ENCODE measurements around the gene TRERF1.
"Not testable (repeated sequence)": the region's sequence is repeated elsewhere in the genome, so short reads cannot be mapped to it uniquely, and the experiment has no call there.

Gene TRERF1

DNA sequence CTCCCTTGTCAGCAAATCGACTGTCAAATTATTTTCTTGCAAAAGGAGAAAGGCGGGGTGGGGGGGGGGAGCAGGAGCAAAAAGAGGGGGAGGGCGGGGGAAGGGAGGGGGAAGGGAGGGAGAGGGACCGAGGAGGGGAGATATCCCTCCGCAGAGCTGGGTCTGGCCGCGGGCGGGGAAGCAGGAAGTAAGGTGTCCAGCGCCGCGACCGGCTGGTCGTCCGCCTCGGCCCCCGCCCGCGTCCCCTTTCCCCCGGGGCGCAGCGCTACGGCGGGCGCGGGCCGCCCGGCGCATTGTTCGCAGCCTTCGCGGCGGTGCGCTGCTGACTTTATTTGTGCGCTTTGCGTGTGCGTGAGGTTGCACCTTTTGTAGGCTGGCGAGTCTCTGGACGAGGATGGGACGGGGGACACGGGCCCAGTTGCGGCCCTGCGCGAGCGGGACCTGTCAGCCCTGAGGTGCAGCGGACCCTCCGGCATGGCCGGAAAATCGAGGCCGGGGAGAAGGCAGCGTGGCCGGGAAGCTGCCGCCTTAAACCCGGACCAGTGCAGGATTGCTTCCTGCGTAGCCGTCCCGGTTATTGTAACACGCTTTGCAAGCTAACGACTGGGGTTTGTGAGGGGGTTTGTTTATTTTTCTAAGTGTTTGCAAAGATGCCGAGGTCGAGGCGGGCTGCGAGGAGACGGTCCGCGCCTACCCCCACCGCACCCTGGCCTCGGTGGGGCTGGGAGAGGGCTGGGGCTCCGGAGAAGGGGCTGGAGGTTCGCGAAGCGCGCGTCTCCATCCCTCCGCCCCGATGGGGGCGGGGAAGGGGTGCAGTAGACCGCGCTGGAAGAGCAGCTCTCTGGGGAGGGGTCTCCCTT lies 675 bp upstream of the TRERF1 start:
- no peak for DNase-seq (ENCODE audit: extremely low read depth in 1 of 2, low read depth in 1 of 2)

DNA sequence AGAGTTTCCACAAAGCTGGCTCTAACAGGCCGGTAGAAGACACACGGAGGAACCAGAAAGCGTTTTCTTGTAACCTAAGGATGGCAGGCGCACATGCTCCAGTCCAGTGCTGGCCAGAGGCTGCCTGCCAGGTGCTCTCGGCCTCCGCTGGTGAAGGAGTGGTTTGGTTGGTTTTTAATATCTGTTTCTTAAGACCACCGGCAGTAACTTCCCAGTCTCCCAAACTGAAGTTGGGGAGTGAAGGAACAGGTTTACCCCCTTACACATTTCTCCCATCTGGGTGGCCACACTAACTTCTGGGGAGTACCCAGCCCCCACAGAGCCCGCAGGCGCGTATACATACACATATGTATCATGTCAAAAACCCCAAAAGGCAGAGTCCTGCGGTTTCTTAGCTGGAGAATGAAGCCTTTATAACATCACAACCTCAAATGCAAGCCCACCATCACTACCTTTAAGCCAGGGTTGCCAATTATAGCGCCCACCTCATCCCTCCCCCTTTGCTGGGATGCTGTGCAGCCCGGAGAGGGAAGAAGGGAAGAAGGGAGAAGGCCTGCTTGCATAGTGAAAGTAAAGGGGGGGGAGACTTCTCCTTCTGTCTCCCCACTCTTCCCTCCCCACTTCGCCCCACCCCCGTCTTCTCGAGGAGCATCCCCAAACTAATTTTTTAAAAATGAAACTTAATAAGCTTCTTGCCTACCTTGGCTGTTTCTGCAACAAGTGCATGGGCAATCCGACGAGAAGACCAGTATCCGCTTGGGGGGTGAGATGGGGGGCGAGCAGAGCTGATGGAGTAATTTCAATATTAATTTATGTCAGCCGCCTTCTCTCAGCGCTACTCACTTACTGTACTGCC lies 1.0 kb downstream of the TRERF1 start:
- peak in 1 of 2 donors; percentile 37 for DNase-seq (ENCODE audit: extremely low read depth in 1 of 2, low read depth in 1 of 2)

DNA sequence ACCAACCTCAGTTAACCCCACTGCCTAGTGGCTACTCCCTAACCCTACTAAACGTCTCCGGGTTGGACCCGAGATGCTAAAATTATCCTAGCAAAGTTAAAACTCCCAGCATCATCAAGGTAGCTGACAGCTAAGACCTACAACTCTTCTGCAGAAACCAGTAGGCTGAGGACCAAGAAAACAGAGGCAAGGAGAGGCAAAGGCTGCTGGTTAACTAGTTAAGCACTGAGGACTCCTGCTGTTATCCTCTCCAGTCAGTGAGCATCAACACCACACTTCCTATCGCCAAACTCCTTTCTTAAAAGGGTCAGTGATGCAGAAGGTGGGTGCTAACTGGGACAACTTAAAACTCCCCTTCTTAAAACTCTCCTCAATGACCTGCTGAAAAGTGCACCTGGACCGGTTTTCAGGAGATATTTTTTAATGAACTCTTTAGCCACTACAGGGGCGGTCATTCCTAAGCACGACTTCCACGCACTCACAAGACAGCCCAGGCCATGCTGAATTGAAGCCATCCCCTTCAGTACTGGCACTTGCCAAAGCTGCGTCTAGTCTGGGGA lies 1.7 kb downstream of the TRERF1 start:
- DNase-seq (ENCODE audit: extremely low read depth in 1 of 2, low read depth in 1 of 2), result no peak

DNA sequence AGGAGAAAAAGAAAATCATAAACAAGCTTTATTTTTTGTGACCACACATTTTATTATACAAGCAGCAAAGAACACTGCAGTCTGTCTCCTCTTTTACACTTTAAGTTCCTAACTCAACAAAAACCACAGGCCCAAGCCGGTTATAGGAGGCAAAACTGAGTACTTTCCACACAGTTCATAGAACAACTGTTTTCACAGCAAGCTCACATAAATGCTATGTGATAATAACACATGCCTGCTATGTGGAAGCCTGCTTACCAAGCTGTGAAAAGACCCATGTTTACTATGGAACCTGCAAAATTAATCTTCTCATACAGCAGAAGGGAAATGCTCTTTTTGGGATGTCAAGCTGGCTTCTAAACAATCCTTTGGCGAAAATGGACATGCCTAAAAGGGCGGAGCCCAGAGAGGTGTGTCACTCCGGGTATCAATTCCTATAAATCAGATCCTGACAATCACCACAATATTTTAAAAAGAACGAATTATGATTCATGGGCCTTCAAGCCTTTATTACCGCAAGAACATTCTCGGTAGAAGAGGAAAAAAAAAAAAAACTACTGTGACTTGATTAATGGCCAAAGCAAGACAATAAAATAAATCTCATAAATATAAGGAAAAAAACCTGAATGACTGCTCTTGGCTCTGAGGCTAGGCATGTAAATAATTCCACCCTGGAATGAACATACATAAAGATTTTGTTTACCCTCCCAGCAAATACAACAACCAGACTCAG lies 2.6 kb downstream of the TRERF1 start:
- DNase-seq (ENCODE audit: extremely low read depth in 1 of 2, low read depth in 1 of 2), result no peak

DNA sequence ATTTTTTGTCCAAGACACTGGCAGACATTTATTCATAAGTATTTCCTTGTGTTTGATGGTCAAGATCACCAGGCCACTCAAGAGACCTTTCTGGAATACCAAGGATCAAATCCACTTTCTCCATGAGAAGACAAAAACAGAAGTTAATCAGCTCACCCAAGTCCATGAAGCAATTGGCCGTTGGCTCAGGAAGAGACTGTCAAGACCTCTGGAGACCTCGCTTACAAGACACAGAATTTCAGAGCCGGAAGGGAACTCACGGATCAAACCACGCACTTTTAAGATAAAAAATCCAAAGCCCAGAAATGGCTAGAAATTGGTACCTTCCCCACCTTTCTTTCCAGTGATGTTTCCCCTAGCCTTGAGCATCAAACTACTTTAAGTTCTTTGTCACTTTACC lies 3.3 kb downstream of the TRERF1 start:
- DNase-seq (ENCODE audit: extremely low read depth in 1 of 2, low read depth in 1 of 2), result no peak

DNA sequence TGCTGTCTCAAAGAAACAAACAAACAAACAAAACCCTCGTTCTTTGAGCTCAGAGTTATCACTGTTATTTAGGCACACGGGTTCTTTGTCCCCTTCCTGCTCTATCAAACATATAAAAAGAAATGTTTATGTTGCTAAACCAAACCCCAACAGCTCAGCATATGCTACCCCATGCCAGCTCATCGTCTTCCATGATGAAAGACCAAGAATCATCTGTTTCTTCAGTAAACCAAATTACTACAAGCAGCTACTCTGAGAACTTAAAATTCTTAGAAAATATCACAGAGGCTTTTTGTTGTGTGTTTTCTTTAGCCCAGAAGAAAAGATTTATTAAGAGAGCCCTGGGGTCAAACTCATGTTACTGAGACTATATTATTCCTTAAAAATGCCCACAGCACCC lies 4.7 kb downstream of the TRERF1 start:
- DNase-seq (ENCODE audit: extremely low read depth in 1 of 2, low read depth in 1 of 2), result no peak

DNA sequence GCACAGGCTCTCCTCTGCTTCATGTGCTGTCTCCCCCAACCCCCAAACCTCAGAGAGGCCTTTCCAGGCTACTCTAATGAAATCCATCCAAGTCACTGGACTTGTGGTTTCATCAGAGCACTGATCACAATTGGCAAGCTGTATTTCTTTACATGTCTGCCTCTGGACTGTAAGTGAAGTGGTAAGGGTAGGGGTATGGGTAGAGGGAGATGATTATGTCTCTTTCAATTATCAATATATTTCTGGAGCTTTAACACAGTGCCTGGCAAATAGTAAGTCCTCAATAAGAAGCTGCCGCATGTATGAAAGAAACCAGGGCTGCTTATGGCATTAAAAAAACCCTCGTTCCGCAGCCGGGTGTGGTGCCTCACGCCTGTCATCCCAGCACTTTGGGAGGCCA lies 5.4 kb downstream of the TRERF1 start:
- no peak for DNase-seq (ENCODE audit: extremely low read depth in 1 of 2, low read depth in 1 of 2)

DNA sequence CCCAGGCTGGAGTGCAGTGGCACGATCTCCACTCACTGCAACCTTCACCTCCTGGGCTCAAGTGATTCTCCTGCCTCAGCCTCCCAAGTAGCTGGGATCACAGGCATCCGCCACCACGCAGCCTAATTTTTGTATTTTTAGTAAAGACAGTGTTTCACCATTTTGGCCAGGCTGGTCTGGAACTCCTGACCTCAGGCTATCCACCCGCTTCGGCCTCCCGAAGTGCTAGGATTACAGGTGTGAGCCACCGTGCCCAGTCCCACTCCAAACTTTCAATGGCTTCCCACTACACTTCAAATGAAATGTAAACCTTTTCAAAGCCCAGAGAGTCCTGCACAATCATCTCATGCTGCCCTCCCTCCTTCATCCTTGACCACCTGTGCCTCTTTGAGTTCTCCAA lies 5.8 kb downstream of the TRERF1 start:
- not testable (repeated sequence) for DNase-seq (ENCODE audit: extremely low read depth in 1 of 2, low read depth in 1 of 2)

DNA sequence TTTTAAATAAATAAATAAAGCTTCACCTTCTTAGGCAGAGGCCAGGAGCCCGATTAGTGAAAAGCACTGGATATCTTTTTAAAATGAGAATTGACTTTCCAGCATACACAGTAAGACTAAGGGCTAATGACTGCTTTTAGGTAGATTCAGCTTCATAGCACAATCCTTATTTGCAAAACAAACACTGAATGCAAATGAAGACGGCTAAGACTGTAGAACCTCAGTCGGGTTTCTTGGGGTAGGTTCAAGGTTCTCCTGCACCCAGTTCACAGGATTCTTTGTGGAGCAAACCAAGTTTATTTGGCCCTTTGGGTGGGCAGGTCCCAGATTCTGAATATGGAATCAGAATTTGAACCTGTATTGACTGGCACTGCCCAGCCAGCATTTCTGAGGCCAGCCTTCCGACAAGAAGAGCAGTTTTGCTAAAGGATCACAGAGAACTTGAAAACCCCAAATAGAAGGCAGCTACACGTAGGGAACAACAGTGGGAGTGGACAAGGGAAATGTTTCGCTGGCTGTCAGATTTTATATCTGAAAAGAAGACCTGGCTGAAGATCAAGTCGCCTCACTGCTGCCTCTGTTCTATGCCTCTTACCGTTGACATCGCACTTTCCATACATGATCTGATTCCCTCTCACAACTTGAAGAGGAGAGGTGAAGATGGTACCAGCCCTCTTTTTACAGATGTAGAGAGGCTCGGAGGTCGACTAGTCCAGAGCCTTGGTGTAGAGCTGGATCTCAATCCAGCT lies 8.2 kb downstream of the TRERF1 start:
- no peak for DNase-seq (ENCODE audit: extremely low read depth in 1 of 2, low read depth in 1 of 2)

DNA sequence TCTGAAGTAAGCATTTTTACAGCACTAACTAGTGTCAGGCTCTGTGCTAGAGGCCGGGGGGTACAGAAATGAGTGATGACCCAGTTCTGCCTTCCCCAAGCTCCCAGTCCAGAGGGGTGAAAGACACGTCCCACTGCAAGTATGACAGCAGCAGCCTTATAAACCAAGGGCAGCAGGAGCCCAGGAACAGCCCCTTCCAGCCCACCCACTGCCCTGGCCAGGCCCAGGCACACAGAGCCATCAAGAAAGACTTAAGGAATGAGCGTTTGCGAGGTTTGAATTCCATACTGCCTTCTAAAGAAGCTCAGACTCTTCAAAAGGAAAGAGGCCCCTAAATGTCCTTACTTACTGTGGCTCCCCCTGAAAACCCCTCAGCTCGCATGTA lies 10.0 kb downstream of the TRERF1 start:
- no peak for DNase-seq (ENCODE audit: extremely low read depth in 1 of 2, low read depth in 1 of 2)

DNA sequence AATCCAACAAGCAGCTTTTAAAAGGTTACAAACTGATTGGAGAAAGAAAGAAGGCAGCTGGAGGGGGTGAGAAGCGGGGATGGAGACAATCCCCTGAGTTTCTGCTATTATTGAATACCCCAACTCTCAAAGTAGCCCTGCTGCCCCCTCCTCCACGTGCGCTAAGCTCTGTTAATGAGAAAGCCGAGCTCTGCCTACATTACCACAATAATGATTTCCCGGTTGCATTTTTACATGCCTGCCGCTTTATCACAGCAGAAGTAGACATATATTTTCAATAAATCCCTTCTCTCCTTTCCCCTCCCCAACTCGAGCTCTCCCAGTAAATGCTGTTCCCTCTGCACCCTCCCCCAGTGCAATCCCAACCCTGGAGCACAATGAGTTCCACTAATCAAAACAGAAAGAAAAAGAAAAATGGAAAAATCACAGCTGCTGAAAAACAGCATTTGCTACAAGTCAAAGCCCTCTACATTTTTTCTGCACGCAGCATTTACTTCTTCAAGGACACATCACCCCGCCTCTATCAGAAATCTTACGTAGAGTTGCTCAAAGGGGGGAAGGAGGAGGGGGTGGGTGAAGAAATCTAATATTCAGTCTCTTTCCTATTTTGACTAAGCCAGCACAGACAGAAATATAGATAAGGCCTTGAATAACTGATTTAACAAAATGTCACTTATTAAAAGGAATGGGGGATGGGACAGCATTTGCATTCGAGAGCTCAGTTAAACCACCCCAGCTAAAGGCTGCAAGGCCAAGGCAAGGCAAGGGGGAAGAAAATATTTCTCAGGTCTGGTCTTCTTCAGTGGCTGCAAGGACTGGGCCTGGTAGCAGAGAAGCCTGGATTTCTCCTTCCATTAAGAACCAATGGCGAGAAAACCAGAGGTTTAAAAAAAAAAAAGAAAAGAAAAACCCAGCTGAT lies 10.7 kb downstream of the TRERF1 start:
- DNase-seq (ENCODE audit: extremely low read depth in 1 of 2, low read depth in 1 of 2), result no peak

DNA sequence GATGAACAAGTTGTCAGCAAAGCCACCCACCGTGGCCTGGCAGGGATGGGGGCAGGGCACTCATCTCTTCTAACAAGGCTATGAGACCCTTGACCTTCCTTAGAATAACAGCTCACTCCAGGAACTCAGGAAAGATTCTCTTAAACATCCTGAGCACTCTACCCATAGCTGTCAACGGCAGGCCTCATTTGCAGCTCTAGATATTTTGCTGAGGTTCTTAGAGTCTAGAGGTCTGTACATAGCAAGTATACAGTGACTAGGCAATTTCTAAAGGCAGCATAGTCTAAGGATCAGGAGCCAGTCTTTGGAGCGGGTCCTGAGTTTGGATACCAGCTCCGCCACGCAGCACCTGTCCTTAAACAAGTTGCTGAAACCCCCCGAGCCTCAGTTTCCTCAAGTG lies 11.7 kb downstream of the TRERF1 start:
- no peak for DNase-seq (ENCODE audit: extremely low read depth in 1 of 2, low read depth in 1 of 2)

DNA sequence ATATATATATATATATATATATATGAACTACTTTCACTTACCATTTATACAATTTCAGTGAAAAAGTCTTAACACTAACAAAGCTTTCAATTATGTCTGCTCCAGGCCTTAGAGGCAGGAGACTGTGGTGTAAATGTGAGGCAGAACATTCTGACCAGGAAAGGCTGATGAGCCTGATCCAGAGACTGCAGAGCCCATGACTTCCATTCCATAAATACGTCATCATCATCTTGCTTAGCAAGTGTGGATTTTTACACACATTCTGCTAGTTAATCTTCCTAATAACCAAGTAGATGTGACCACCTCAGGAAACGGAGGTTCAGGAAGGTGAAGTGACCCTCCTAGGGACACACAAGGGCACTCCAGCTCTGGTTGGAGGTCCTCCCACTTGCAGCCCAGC lies 14.9 kb downstream of the TRERF1 start:
- no peak for DNase-seq (ENCODE audit: extremely low read depth in 1 of 2, low read depth in 1 of 2)

DNA sequence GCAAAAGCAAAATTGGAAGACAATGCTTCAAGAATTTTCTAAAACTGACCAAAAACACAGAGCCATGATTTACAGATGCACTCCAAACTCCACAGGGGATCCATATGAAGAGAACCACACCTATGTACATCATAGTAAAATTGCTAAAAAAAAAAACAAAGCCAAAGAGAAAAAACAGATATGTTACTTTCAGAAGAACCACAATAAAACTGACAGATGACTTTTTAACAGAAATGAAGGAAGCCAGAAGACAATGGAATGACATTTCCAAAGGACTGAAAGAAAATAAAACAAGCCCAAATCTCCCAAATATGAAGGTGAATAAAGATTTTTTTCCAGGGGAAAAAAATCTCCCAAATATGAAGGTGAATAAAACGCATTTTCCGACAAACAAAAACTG lies 17.5 kb downstream of the TRERF1 start:
- DNase-seq (ENCODE audit: extremely low read depth in 1 of 2, low read depth in 1 of 2), result no peak

DNA sequence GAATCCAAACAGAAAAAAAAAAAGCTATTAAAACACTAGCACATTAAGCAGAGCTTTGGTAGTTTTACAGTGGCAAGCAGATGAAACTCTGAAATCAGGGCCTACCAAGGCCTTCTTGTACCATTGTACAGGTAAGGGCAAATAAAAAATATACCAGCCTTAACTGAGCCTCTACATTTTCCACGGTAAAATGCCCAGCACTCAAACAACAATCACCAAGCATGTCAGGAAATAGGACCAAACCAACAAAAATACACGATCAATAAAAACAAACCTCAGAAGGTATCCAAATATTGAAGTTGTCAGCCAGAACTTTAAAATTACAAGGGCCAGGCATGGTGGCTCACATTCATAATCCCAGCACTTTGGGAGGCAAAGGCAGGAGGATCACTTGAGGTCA lies 18.3 kb downstream of the TRERF1 start:
- DNase-seq (ENCODE audit: extremely low read depth in 1 of 2, low read depth in 1 of 2), result no peak

DNA sequence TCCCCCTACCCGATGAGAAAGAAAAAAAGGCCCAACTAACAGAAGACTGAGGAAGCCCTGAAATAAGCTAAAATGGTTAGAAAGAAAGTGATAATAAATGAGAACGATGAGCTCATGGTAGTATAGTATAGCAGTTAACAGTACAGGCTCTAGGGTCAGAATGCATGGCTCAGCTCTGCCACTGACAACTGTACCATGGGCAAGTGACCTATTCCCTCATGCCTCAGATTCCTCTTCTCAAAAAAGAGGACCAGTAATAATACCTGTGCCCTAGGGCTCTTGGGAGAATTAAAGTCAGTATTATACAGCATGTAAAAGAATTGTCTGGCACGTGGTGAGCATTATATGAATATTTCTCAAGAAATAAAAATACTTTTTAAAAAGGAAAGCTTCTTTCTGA lies 19.8 kb downstream of the TRERF1 start:
- no peak for DNase-seq (ENCODE audit: extremely low read depth in 1 of 2, low read depth in 1 of 2)

DNA sequence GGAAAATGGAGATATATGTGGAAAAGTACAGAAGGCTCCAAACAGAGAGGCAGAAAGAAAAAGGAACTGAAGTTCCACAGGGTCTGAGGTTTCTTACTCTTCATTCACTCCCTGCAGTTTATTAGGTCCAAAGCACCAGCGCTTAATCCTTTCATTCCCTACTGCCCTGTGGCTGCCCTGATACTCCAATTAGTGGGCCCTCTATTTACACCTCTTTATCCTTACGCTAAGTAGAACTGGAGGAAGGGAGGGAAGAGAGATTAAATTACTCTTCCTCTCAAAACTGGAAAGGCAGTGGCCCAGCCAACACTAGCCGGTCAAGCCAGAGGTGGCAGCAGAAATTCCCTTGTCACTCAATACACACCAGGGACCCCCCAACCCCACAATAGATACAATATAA lies 20.4 kb downstream of the TRERF1 start:
- DNase-seq (ENCODE audit: extremely low read depth in 1 of 2, low read depth in 1 of 2), result no peak

DNA sequence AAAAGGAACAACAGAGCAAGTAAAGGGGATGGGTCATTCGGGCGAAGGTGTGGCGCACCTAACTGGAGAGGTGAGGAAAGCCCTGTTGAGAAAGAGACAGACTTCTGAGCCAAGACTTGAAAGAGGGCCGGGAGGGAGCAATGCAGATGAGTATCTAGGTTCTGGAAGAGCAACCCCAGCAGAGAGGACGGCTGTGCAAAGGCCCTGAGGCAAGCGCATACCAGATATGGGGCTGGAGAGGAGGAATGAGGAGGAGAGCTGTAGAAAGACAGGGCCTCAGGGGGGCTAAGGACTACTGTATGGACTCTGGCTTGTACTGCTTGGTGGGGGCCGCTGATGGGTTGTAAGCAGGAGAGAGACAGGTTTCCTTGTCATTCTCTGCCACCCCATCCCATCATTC lies 21.9 kb downstream of the TRERF1 start:
- no peak for DNase-seq (ENCODE audit: extremely low read depth in 1 of 2, low read depth in 1 of 2)

DNA sequence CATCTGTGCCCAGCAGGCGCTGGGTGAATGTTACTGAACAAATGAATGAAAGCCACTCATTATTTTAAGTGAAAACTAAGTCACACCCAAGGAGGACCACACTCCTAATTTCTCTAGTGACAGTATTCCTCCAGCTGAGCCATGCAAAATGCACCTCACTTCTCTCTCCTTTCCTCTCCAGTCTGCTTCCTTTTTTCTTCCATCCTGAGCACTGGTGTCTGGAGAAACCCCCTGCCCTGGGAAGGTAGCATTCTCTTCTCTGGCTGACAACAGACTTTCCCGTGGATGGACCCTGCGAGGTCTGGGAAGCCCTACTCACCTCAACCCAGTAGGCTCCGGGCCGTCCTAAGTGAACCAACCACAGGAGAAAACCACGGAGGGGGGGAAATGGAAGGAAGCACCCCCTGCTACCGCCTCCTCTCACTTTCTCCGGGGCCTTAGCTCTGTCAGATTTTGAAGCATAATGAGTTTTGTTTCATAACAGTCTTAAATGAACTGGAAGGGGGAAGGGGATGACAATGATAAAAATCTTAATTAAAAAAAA lies 22.6 kb downstream of the TRERF1 start:
- DNase-seq (ENCODE audit: extremely low read depth in 1 of 2, low read depth in 1 of 2), result no peak

All from stimulated activated CD8-positive, alpha-beta memory T cell treated with anti-CD3 and anti-CD28 coated beads, Interleukin-7, amount 100 ng/mL, for 48 hours (primary cell).